ENCODE measurements around the gene TSC22D4. TPM values are rescaled to one million over a fixed set of nuclear protein-coding genes. Genes with fewer than 3 reads are reported as not detected.

TSC22D4 gene
- total and polyA plus RNA-seq, 2 donors (not counting 3 experiments of a cell fraction or from before 2014, with no cell fraction given) = 40.1 to 84.4 TPM

DNA sequence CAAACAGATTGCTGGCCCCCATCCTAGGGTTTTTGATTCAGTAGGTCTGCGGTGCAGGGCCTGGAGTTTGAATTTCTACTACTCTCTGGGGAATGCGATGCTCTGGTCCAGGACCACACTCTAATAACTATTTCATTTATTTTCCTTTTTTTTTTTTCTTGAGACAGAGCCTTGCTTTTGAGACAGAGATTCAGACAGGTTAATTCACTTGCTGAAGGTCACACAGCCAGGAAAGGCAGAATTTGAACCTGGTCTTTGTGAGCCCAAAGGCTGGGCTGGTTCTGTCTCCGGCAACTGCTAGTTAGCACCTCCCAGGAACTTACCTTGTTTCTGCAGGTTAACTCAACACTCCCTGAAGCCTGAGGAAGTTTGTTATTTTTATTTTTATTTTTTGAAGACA is 26.5 kb downstream of the TSC22D4 start:
- Histone ChIP-seq H3K4me2 (ENCODE audit: insufficient read depth, low read length) (no peak overlapping the region), H4K20me1 (replicated peaks; ENCODE audit: control insufficient read depth, extremely low read depth, insufficient read depth, low read length) (no peaks in the 10 kb centered on the region), H3K4me1 (ENCODE audit: control insufficient read depth, extremely low read depth, insufficient read depth, low read length) (peaks cover 14% of the 10 kb centered on the region), H3K27ac (ENCODE audit: insufficient read depth, low read depth, low read length) (no peak overlapping the region), H3K9me3 (replicated peaks; ENCODE audit: control insufficient read depth, insufficient read depth, low read length) (no peaks in the 10 kb centered on the region), H3K27me3 (ENCODE audit: control insufficient read depth in 2 of 2, insufficient read depth in 2 of 2, low read length in 2 of 2) (no peaks in the 10 kb centered on the region), H3K4me3 (replicated peaks in 1 of 3; ENCODE audit: insufficient read depth in 1 of 3, low read depth in 1 of 3, low read length in 3 of 3) (no peak overlapping the region), H3K79me2 (ENCODE audit: control insufficient read depth, insufficient read depth, low read length) (no peaks in the 10 kb centered on the region), H3K9ac (replicated peaks; ENCODE audit: extremely low read depth, insufficient read depth, low read length) (no peak overlapping the region), H3K36me3 (ENCODE audit: control insufficient read depth in 2 of 2, extremely low read depth in 1 of 2, insufficient read depth in 2 of 2, low read length in 2 of 2) (peaks cover 0 to 4% of the 10 kb centered on the region in 2 experiments), H3K9me1 (replicated peaks; ENCODE audit: control insufficient read depth, extremely low read depth, insufficient read depth, low read length) (no peaks in the 10 kb centered on the region), H2AFZ (ENCODE audit: low read depth, low read length) (no peak overlapping the region)
- TF ChIP-seq MAX (IDR thresholded peaks at IDR 0.05; ENCODE audit: insufficient read depth, insufficient read length) (no peak), POLR2AphosphoS5 (IDR thresholded peaks at IDR 0.05; ENCODE audit: insufficient read depth, low read depth, low read length) (no peak), GATA2 (IDR thresholded peaks at IDR 0.05; ENCODE audit: insufficient read depth, insufficient read length, low read depth, low read length) (no peak), CTCF (IDR thresholded peaks at IDR 0.05; ENCODE audit: extremely low read depth in 1 of 2, insufficient read depth in 1 of 2, low read depth in 1 of 2, low read length in 2 of 2) (no peak), JUN (IDR thresholded peaks at IDR 0.05; ENCODE audit: borderline replicate concordance, insufficient read depth, insufficient read length, low read depth) (no peak), EZH2 (IDR thresholded peaks at IDR 0.05; ENCODE audit: borderline replicate concordance, low read depth, low read length, severe bottlenecking) (no peak), MYC (IDR thresholded peaks at IDR 0.05; ENCODE audit: low read depth, low read length) (no peak), FOS (IDR thresholded peaks at IDR 0.05; ENCODE audit: borderline replicate concordance, insufficient read depth, low read length) (no peak), POLR2A (IDR thresholded peaks at IDR 0.05; ENCODE audit: low read depth, low read length) (no peak)
- intact Hi-C loops (cut with micrococcal nuclease) (no loop called here), dilution Hi-C loops (cut with MboI; ENCODE audit: extremely low pct_ligation_motif_present, low sequenced_read_pairs) (no loop called here)
- FAIRE-seq (no peak), DNase-seq (ENCODE audit: low read depth, low spot score) (no peak)
- POLR2A ChIA-PET = interaction anchor here (0.6 kb wide), 1 partner anchor 14 kb away, joined by 7 read pairs; no protein-coding TSS in a partner anchor
- no TSS peak for BruUV-seq (replicated peaks)
- CTCF ChIA-PET = interaction anchor here (3.7 kb wide), 1 partner anchor 12 kb away, joined by 38 read pairs; the partner anchor contains the start of gene SPACDR
